GM18868 (cell line): ENCODE results near the gene FAM234A.
"Not testable (repeated sequence)": the region's sequence is repeated elsewhere in the genome, so short reads cannot be mapped to it uniquely, and the experiment has no call there.

ENCODE experiments used
- ATAC-seq: cut with Tn5 transposase; IDR thresholded peaks from one replicate; pipeline ENCODE4 v1.9.1; 2021; ENCODE audit warnings: mild to moderate bottlenecking, moderate library complexity; ENCODE audit not compliant: unreplicated experiment

The FAM234A gene

DNA sequence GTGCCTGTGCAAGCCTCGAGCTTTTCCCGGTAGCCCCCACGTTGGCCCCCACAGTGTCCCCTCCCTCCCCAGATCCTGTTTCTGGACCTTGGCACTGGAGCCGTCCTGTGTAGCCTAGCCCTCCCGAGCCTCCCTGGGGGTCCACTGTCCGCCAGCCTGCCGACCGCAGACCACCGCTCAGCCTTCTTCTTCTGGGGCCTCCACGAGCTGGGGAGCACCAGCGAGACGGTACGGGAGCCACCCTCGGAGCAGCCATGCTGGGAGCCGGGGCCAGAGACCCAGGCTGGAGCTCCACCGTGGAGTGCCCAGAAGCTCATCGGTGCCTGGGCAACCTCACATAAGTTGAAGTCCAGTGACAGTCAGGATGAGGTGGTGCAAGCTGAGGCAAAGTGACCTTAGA is 29.3 kb downstream of the FAM234A start:
- no peak for ATAC-seq

DNA sequence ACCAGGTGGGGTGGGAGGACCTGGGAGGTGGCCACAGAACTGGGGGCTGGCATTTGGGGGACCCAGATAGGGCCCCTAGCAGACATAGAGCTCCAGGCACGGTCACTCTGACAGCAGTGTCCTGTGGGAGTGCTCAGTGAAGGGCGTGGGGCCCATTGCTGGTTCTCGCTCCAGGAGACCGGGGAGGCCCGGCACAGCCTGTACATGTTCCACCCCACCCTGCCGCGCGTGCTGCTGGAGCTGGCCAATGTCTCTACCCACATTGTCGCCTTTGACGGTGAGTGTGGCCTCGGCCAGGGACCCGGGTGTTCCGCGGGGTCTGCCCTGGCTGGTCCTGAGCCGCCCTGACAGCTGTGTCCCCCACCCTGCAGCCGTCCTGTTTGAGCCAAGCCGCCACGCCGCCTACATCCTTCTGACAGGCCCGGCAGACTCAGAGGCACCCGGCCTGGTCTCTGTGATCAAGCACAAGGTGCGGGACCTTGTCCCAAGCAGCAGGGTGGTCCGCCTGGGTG is 29.9 kb downstream of the FAM234A start:
- ATAC-seq = no peak

DNA sequence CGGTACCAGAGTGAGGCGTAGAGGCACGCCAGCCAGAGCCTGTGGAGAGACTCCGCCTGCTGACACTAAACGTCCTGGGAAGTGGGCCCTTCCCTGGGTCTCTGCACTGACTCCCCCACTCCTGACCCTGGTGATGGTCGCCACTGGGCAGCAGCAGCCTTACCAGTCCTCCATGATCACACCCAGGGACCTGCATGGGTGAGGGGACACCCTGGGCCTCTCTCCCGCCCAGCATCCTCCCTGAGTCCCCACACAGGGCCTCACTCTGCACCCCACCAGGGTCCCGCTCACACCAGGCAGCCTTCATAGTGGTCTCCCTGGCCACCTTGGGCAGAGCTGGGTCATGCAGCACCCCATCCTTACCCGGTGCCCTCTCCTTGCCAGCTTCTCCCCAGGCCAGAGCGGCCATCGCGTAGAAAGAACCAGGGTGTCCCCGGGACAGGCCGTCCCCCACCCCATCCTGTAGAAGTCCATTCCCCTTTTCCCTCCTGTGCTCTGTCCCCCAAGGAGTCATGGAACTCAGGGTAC is 30.4 kb downstream of the FAM234A start:
- no peak for ATAC-seq

DNA sequence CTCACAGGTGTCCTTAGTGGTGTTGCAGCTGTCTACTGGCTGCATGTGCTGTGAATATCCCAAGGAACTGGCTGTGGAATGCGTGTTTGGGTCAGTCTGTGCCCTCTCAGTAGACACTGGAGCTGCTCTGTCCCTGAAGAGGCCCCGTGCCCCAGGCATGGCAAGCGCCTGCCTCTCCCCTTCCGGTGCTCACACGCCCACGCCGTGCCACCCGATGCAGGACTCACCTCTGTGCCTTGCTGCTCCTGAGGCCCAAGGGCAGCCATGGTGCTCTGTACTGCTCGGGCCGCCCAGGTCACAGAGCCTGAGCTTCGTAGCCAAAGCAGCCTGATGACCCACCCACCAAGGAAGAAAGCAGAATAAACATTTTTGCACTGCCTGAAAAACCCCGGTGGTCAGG is 31.1 kb downstream of the FAM234A start:
- ATAC-seq = no peak

DNA sequence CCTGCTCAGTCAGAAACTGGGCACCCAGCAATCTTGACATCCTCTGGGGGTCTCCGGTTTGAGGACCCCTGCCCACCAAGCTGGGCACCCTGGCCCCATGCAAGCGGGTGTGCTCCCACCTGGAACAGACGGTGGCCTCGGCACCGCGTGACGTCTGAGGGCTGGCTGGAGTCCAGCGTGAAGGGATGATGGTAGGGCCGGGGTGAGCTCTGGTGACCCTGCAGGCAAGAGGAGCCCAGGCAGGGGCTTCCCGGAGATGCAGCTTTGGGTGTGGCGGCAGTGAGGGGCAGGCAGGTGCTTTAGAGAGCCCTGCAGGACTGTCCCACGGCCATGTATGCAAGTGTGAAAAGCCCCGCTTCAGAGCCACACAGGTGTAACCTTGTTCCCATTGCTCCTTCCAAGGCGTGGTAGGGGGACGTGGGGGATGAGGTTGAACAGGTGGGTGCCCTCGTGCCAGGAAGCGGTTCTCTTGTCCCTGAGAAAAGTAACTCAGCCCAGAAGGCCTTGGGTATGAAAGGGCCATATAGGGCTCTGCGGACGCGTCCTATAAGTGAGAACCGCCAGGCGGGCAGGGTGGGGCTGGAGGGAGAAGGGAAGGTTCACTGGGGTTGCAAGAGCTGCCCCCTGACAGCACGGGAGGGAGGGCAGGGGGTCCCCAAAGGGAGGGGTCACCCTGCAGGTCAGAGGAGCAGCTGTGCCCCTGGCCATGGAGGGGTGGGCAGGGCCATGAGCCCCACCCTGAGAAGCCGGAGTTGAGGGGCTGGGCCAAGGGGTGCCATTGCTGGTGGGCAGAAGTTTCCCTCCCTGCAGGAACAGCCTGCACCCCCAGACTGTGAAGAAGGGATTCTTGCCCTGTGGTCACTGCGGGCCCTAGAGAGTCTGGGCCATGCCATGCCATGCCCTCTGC is 31.9 kb downstream of the FAM234A start:
- ATAC-seq = no peak

DNA sequence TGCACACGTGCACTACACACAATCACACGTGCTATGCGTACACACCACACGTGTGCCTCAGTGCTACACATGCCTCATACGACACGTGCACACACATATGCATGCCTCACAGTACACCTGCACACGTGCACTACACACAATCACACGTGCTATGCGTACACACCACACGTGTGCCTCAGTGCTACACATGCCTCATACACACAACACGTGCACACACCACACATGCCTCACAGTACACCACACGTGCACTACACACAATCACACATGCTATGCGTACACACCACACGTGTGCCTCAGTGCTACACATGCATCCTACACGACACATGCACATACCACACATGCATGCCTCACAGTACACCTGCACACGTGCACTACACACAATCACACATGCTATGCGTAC is 32.9 kb downstream of the FAM234A start:
- ATAC-seq = not testable (repeated sequence)

DNA sequence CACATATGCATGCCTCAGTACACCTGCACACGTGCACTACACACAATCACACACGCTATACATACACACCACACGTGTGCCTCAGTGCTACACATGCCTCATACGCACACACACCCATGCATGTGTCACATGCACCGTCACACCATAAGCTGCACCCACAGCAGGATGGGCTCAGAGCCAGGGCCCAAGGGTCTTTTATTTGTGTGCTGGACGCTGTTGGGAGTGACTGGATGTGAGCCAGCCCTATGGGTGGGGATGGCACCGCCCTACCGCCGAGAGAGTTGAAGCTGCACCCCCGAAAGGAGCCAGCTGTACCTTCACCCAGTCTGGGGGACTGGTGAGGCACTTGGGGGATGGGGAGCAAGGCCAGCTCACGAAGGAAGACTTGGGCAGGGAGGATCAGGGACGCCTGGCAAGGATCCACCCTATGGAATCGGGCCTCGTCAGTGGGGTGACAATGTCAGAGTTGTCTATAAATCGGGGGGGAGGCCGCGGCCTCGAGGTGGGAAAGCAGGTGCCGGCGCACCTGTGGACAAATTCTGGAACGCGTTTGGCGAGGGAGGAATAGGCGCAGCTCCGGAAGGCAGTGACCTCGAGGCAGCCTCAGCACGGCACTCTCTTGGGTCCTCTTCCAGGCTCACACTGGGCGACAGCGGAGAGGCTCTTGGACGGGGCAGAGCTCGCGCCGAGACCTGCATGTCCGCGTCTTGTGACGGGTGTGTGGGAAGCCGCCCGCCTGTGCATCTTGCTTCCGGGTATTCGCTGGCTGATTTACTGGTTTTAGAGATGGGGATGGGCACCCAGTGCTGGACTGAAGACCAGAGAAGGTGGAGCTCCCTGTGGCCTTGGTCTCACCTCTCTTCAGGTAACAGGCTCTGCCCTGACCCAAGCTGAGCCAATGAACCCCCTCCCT is 33.8 kb downstream of the FAM234A start:
- no peak for ATAC-seq

DNA sequence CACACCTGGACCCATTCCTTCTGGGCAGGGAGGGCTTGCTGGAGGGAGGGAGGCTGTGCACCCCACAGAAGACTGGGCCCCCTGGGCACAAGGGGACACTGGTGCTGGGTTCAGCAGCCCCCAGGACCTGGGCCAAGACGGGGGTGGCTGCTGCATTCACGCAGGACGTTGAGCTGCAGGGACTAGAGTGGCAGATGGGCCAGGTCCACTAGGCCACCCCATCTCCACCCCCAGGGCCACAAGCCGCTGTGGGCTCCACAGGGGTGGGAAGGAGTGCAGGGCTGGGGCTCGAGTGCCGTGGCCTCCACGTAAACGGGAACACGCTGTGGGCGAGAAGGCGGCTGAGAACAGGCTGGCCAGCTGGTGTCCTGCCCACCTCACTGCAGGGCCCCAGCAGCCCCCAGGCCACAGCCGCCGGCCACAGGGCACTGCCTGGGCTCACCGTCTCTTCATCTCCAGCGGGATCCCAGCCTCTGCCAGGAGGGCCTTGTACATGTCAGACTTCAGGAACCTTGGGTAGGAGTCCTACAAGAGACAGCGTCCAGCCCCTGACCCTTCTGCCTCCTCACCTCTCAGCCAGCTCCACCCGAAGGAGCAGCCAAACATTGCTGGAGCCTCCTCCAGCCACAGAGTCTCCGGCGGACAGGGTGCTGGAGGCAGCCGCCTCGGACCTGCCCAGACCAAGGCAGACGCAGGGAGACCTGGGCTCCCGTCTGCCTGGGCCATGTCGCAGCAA is 34.6 kb downstream of the FAM234A start:
- no peak for ATAC-seq

DNA sequence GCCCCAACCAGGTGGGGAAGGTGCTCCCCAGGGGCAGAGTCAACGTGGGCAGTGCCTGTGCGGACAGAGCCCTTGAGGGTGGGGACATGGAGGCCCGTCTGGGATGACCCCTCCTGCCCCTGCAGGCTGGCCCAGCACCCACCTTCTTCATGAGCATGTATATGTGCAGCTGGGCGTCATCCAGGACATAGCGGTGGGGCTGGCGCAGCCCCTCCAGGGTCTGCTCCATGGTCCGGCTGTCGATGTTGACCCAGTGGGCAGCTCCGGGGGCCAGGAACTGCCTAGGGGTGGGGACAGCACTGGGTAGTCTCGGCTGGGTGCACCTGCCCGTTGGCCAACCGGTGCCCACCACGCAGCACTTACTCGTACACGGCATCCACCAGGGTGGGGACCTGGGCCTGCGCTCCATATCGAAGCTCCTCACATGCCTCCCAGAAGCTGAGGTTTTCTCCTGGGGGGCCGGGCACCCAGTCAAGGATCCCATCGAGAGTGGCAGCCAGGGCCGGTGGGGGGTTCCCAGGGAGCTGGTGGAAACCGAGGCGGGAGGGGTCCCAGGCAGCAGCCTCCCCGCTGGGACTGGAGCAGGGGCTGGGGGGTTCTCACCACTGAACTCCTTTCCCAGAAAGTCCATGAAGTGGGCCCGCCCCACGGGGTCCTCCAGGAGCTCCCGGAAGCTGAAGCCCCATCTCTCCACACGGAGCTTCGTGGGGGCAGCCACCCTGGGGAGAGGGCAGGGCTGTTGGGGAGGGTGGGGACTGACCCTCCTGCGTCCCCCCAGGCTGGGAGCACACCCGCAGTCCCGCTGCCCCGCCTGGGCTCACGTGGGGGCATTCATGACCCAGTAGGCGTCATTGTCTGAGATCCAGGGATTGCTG is 36.0 kb downstream of the FAM234A start:
- ATAC-seq = no peak

DNA sequence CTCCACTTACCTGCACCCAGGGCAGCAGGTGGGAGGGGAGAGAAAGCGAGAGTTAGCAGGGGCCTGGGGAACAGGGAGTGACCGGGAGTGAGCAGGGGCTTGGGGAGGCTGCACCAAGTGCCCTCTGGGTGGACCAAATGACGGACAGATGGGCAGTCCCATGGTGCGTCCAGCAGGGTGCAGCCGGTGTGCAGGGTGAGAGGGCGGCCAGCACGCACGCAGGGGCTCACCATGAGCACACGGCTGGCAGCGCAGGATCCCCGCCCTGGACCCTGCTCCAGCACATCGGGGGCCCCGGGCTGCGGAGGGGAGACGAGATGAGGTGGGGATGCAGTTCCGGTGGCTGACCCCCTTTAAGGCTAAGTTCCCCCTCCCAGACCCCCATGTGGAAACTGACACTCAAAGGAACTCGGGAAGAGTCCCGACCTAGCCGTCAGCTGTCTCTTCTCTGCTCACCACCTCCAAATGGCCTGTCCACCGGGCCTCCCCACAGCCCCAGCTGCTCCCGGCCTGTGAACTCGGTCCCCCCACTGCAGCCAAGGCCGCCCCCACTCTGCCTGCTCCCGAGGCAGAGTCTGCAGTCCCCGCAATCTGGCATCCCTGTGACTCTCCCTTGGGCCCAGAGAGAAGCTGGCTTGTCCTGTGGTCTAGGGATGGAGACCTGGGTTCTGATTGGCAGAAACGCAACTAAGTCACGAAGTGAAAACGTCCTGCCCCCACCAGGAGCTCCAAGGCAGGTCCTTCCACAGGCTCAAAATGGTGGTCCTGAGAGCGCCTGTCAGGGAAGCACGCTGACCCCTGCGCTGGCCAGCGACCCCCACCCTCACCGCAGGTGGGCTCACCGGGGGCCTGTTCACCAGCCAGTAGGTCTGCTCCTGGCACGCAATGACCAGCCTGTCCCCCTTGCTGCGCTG is 38.3 kb downstream of the FAM234A start:
- ATAC-seq = no peak

DNA sequence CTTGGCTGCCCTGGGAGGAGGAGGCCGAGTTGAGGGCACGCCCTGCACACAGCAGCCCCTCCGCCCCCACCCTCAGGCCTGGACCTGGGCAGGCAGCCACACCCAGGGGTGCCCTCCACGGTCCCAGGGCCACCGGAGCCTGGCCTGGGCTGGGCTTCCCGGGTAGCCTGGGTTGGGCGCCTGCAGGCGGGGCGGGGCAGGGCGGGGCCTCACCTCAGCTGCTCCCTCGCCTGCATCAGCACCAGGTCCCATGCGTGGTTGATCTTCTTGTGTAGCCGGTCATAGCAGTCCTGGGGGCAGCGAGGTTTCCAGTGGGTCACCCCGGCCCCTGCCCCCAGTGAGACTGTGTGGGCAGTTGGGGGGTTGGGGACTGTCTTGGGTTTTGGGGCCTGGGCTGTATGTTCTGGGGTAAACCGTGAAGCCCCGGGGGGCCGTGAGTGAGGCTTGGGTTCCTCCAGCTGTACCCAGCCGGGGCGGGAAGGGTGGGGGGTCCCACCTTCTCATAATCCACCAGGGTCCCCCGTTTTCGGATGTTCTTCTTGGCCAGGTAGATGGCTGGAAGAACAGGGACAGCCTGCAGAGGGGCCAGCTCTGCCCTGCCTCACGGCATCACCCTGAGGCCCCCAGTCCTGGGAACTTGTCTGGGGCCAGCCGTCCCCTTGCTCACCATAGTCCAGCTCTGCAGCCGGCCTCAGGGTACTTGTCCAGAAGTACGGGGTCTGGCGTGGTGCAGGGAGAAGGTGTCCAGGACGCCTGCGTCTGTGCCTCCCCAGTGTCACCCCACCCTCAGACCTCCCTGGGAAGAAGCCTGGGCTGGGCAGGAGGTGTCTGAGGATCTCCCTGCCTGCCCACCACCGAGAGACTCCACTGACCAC is 39.2 kb downstream of the FAM234A start:
- no peak for ATAC-seq

DNA sequence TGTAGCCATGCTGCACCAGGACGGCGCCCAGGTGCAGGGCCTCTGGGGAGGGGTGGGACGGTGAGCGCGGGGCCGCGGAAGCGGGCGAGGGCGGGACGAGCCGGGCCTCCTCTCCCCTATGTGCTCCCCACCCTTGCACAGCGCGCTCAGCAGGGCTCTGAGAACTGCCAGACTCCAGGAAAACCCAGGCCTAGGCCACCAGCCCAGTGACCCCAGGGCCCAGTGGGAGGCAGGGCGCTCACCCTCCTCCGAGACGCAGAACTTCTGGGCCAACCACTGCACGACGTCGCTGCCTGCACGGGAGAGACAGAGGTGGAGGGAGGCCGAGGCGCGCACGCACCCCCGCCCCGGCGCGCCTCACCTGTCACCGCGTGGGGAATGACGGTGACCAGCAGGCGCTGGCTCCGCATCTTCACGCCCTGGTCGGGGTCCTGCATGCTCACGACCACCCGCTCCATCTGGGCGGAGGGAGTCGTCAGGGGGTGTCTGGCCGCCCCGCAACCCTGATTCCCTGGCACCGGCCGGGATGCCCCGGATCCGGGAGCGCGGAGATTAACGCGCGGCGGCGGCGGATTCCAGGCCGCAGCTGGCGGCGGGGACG is 40.5 kb downstream of the FAM234A start:
- no peak for ATAC-seq

DNA sequence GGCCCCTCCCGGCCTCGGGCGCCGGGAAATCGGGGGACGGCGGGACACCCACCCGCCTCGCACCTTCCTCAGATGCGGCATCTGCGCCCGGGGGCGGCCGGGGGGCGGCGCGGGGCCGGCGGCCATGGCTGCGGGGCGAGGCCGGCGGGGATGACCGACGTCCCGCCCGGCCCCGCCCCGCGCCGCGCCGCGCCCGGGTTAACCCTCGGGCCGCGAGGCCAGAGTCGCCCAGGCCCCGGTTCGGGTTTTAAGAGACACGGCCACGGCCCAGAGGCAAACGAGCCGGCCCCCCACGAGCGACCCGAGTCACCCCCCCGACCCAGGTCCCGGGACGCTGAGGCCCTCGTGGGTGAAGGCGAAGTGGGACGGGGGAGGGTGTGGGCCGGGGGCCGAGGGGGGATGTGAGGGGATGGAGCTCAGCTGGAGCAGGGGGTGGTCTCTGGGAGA is 41.2 kb downstream of the FAM234A start, which contains the start of gene RGS11:
TSS of gene RGS11 (minus strand) at position 159 of the 447 bp plus-strand sequence. CDS start at position 126, 33 bp downstream.
- no peak for ATAC-seq

DNA sequence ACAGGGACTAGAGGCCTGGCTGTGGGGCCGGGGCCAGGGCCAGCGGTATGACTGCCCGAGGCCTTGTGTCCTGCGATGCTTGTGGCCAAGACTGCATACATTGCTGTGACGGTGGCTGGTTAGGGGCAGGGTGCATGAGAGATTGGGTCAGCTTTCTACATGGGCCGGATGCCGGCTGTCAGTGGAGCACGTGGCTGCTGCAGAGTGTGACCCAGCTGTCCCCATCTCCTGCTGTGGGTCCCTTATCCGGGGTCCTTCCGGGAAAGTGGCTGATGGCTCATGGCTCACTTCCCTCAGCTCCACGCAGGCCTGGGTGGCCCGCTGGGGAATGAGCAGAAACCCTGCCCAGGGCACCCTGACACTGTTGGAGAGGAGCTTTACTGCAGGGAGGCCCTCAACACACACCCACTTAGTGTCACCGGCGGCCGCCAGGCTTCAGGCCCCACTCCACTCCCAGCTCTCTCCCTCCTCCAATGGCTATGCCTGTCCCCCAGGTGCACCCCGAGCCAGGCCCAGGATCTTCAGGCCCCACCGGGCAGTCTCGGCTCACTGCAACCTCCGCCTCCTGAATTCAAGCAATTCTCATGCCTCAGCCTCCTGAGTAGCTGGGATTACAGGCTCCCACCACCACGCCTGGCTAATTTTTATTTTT is 41.9 kb downstream of the FAM234A start:
- no peak for ATAC-seq

DNA sequence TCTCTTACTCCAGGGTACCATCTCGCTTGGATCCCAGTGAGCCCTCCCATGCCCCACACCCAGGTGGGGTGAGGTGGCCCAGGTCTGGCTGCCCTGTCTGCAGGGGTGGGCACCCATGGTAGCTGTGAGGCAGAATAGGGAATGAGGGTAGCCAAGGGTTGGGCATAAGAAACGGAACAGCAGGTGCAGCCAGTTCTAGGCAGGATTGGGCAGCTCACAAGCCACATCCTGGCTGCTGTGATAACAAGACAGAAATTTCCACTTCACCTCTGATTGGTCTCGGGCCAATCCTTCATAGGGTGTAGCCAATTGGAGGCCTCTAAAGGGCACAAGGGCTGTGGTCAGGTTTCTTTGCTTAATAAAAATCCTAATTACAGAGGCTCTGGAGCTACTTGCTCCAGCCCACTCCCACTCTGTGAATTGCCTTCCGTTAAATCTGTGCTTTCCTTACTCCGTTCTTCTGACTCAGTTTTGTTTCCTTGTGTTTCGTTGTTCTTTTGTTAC is 44.3 kb downstream of the FAM234A start:
- no peak for ATAC-seq

DNA sequence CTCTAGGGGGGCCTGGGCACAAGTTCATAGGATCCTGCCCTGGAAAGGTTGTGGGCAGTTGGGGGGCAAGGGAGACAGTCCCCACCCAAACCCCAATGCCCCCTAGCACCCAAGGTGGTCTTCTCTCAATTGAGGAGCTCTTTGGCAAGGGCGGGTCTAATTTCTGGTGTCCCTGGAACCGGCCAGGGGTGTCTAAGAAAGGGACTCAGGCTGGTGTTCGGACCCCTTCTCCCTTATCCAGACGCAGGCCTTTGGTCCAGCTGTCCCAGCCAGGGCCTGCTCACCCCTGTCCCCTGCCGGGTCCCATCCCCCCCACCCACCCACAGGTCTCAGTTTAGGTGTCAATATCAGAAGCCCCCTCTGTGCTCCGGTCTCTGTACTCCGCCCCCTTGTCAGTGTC is 44.9 kb downstream of the FAM234A start:
- no peak for ATAC-seq
